PC-3 (cell line): ENCODE measurements around the gene DOC2A.

Experiments
- EZH2 ChIP-seq: fragments of 300-600 bp; sonication (generic); IDR thresholded peaks from one replicate; pipeline ENCODE4 v1.6.1; 2017; ENCODE audit warnings: antibody characterized with exemption, mild to moderate bottlenecking, low read length; ENCODE audit not compliant: unreplicated experiment
- EZH2phosphoT487 ChIP-seq: fragments of 300-600 bp; sonication (generic); IDR thresholded peaks from 2 replicates; pipeline ENCODE4 v1.6.1; 2018; ENCODE audit warnings: mild to moderate bottlenecking, antibody characterized with exemption, low read length, borderline replicate concordance
- TF ChIP-seq, protein P1 (sequence below): fragments of 300-600 bp; sonication (generic); conservative IDR thresholded peaks from 2 replicates; pipeline ENCODE4 v1.5.1; 2017; ENCODE audit warnings: antibody characterized with exemption, low read depth, mild to moderate bottlenecking, low read length

DNA sequence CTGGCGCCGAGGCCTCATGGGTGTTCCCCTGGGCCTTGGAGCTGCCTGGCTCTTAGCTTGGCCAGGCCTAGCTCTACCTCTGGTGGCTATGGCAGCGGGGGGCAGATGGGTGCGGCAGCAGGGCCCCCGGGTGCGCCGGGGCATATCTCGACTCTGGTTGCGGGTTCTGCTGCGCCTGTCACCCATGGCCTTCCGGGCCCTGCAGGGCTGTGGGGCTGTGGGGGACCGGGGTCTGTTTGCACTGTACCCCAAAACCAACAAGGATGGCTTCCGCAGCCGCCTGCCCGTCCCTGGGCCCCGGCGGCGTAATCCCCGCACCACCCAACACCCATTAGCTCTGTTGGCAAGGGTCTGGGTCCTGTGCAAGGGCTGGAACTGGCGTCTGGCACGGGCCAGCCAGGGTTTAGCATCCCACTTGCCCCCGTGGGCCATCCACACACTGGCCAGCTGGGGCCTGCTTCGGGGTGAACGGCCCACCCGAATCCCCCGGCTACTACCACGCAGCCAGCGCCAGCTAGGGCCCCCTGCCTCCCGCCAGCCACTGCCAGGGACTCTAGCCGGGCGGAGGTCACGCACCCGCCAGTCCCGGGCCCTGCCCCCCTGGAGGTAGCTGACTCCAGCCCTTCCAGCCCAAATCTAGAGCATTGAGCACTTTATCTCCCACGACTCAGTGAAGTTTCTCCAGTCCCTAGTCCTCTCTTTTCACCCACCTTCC is 23.3 kb downstream of the DOC2A start:
- TF ChIP-seq, protein P1, sequence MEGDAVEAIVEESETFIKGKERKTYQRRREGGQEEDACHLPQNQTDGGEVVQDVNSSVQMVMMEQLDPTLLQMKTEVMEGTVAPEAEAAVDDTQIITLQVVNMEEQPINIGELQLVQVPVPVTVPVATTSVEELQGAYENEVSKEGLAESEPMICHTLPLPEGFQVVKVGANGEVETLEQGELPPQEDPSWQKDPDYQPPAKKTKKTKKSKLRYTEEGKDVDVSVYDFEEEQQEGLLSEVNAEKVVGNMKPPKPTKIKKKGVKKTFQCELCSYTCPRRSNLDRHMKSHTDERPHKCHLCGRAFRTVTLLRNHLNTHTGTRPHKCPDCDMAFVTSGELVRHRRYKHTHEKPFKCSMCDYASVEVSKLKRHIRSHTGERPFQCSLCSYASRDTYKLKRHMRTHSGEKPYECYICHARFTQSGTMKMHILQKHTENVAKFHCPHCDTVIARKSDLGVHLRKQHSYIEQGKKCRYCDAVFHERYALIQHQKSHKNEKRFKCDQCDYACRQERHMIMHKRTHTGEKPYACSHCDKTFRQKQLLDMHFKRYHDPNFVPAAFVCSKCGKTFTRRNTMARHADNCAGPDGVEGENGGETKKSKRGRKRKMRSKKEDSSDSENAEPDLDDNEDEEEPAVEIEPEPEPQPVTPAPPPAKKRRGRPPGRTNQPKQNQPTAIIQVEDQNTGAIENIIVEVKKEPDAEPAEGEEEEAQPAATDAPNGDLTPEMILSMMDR = no peak
- TF ChIP-seq EZH2 = no peak
- TF ChIP-seq EZH2phosphoT487 = no peak
